K562 (cell line): ENCODE data around the gene PDCD11. TPM values are rescaled to one million over a fixed set of nuclear protein-coding genes. Genes with fewer than 3 reads are reported as not detected.

Experiments
- ATF7 ChIP-seq: fragments of 450-650 bp; IDR thresholded peaks from 2 replicates; pipeline ENCODE4 v1.7.1; 2014; ENCODE audit warnings: mild to moderate bottlenecking, moderate library complexity
- BCL6 ChIP-seq: fragments of 250-450 bp; sonication (Bioruptor Pico); IDR thresholded peaks from 2 replicates; pipeline ENCODE4 v1.4.0; 2020
- BCOR ChIP-seq: fragments of 450-650 bp; IDR thresholded peaks from 2 replicates; pipeline ENCODE4 v1.6.1; 2016
- BRD4 ChIP-seq: fragments of 200-600 bp; sonication (generic); IDR thresholded peaks from 2 replicates; pipeline ENCODE4 v1.6.1; 2017; ENCODE audit warnings: inconsistent platforms
- CBFA2T3 ChIP-seq: fragments of 450-650 bp; IDR thresholded peaks from 2 replicates; pipeline ENCODE4 v1.6.1; 2017
- EP400 ChIP-seq: fragments of 450-650 bp; IDR thresholded peaks from 2 replicates; pipeline ENCODE4 v1.6.1; 2017; ENCODE audit warnings: antibody characterized with exemption, mild to moderate bottlenecking, moderate library complexity
- HNRNPH1 ChIP-seq: fragments of 200-400 bp; formaldehyde crosslinking; optimal IDR thresholded peaks from 2 replicates; pipeline ENCODE3; 2017; ENCODE audit warnings: low read depth, mild to moderate bottlenecking, low read length, moderate library complexity
- KAT7 ChIP-seq: sonication (generic); formaldehyde crosslinking; IDR thresholded peaks from 2 replicates; pipeline ENCODE4 v1.8.0; 2022; ENCODE audit warnings: missing genetic modification reagents, mild to moderate bottlenecking, borderline replicate concordance
- MYNN ChIP-seq, 2 experiments: sonication (generic); formaldehyde crosslinking in 1 of 2; IDR thresholded peaks; 2 replicates each; pipeline versions ENCODE4 v1.5.0 to v1.6.1; 2016 to 2020; ENCODE audit warnings: antibody characterized with exemption in 1 of 2, missing genetic modification reagents in 1 of 2
- PHF21A ChIP-seq: fragments of 450-650 bp; IDR thresholded peaks from 2 replicates; pipeline ENCODE4 v1.6.1; 2017; ENCODE audit warnings: low read depth, borderline replicate concordance
- SAP30 ChIP-seq: fragments of 200-600 bp; sonication (generic); IDR thresholded peaks from 2 replicates; pipeline ENCODE4 v1.6.1; 2012; ENCODE audit warnings: borderline replicate concordance, low read depth, mild to moderate bottlenecking, moderate library complexity, low read length, control low read depth, inconsistent platforms; ENCODE audit not compliant: insufficient read depth, poor library complexity, severe bottlenecking
- SMARCA5 ChIP-seq: fragments of 450-650 bp; IDR thresholded peaks from 2 replicates; pipeline ENCODE4 v1.6.1; 2016
- TBP ChIP-seq: optimal IDR thresholded peaks from 2 replicates; pipeline ENCODE3; 2011; ENCODE audit warnings: low read depth, low read length, improper control_type of control experiment
- TFAM ChIP-seq: fragments of 250-450 bp; sonication (Bioruptor Pico); conservative IDR thresholded peaks from 2 replicates; pipeline ENCODE4 v1.5.0; 2021; ENCODE audit warnings: mild to moderate bottlenecking, moderate library complexity
- TSC22D4 ChIP-seq: fragments of 450-650 bp; IDR thresholded peaks from 2 replicates; pipeline ENCODE4 v1.6.1; 2016; ENCODE audit warnings: missing genetic modification characterization, missing biosample characterization, control low read depth
- U2AF2 ChIP-seq: fragments of 200-400 bp; formaldehyde crosslinking; optimal IDR thresholded peaks from 2 replicates; pipeline ENCODE3; 2017; ENCODE audit warnings: low read depth, mild to moderate bottlenecking, low read length
- ZNF444 ChIP-seq: fragments of 250-450 bp; sonication (Bioruptor Pico); IDR thresholded peaks from 2 replicates; pipeline ENCODE4 v1.4.0; 2020; ENCODE audit warnings: mild to moderate bottlenecking, moderate library complexity
- ZNF57 ChIP-seq: fragments of 450-650 bp; formaldehyde crosslinking; IDR thresholded peaks from 2 replicates; pipeline ENCODE4 v1.4.0; 2020; ENCODE audit warnings: mild to moderate bottlenecking, moderate library complexity
- polyA plus RNA-seq, 8 experiments: library from polyadenylated mRNA; depleted of rRNA in 4 of 8; stranded (reverse) in 5 of 8; unstranded in 3 of 8; fragments of >200 nt; fragmentation: Nextera tagmentation in 2 of 8; fragmentation: Illumina TruSeq in 1 of 8; extraction: Ambion mirVana in 2 of 8; extraction: Trizol in 1 of 8; gene quantifications; 2 replicates each; pipeline versions ENCODE4 v1.2.1 to v1.2.3, GENCODE V29; 2011 to 2014; ENCODE audit warnings: inconsistent platforms in 1 of 8, missing spikeins in 1 of 8
- total RNA-seq, 7 experiments: library from RNA; depleted of rRNA in 6 of 7; stranded (reverse); fragments of >200 nt in 6 of 7; fragmentation: Illumina TruSeq in 2 of 7; extraction: Trizol in 2 of 7; gene quantifications; 2 replicates each; pipeline versions ENCODE4 v1.2.1 to v1.2.3, GENCODE V29; 2011 to 2021; ENCODE audit warnings: low replicate concordance in 1 of 7
- TF ChIP-seq, protein P1 (sequence below): fragments of 450-650 bp; IDR thresholded peaks from 2 replicates; pipeline ENCODE4 v1.6.1; 2016; ENCODE audit warnings: missing biosample characterization, missing genetic modification characterization
- TF ChIP-seq, protein P2 (sequence below), 2 experiments: fragments of 450-650 bp; conservative IDR thresholded peaks; 2 replicates each; pipeline ENCODE4 v1.6.1; 2017; ENCODE audit warnings: mild to moderate bottlenecking in 2 of 2, moderate library complexity in 2 of 2
- TF ChIP-seq, protein P3 (sequence below): fragments of 250-450 bp; sonication (Bioruptor Pico); IDR thresholded peaks from 2 replicates; pipeline ENCODE4 v1.6.1; 2021; ENCODE audit warnings: mild to moderate bottlenecking
- TF ChIP-seq, protein P4 (sequence below), 2 experiments: fragments of 200-800 bp in 1 of 2; sonication (Bioruptor generic) in 1 of 2; sonication (generic) in 1 of 2; formaldehyde crosslinking in 1 of 2; IDR thresholded peaks in 1 of 2; conservative IDR thresholded peaks in 1 of 2; 2 replicates each; pipeline versions ENCODE4 v1.5.0 to v1.6.1; 2016 to 2020; ENCODE audit warnings: missing compliant biosample characterization in 1 of 2, missing genetic modification characterization in 1 of 2, missing genetic modification reagents in 1 of 2
- TF ChIP-seq, protein P5 (sequence below): fragments of 450-650 bp; formaldehyde crosslinking; conservative IDR thresholded peaks from 2 replicates; pipeline ENCODE4 v1.4.0; 2022; ENCODE audit warnings: mild to moderate bottlenecking, missing genetic modification characterization

PDCD11 gene
- total and polyA plus RNA-seq, 9 of the 15 experiments (the other 6 are each of a cell fraction or from before 2014, with no cell fraction given): 14.8 to 73.8 (median 50.0) TPM

DNA sequence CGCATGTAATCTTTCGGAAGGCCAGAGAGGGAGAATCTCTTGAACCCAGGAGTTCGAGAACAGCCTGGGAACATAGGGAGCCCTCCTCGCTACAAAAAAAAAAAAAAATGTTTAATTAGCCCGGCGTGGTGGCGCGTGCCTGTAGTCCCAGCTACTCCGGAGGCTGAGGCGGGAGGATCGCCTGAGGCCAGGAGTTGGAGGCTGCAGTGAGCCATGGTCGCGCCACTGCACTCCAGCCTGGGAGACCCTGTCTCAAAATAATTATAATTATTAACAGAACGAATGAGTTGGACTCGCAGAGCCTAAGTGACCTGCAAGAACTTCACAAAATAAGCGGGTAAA is 46.3 kb upstream of the PDCD11 start (continued):
- TF ChIP-seq U2AF2: no peak
- no peak for TF ChIP-seq HNRNPH1
- TF ChIP-seq TBP: no peak
- TF ChIP-seq MYNN (IDR thresholded peaks at IDR 0.05): no peak
- no peak for TF ChIP-seq MYNN (CRISPR knock-in tag; IDR thresholded peaks at IDR 0.05)
- TF ChIP-seq, protein P1, sequence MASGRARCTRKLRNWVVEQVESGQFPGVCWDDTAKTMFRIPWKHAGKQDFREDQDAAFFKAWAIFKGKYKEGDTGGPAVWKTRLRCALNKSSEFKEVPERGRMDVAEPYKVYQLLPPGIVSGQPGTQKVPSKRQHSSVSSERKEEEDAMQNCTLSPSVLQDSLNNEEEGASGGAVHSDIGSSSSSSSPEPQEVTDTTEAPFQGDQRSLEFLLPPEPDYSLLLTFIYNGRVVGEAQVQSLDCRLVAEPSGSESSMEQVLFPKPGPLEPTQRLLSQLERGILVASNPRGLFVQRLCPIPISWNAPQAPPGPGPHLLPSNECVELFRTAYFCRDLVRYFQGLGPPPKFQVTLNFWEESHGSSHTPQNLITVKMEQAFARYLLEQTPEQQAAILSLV (tag): no peak
- TF ChIP-seq ATF7: no peak
- no peak for TF ChIP-seq TSC22D4
- no peak for TF ChIP-seq PHF21A
- TF ChIP-seq BCL6 (CRISPR knock-in tag): no peak
- no peak for TF ChIP-seq TFAM (CRISPR knock-in tag)
- TF ChIP-seq, protein P2, sequence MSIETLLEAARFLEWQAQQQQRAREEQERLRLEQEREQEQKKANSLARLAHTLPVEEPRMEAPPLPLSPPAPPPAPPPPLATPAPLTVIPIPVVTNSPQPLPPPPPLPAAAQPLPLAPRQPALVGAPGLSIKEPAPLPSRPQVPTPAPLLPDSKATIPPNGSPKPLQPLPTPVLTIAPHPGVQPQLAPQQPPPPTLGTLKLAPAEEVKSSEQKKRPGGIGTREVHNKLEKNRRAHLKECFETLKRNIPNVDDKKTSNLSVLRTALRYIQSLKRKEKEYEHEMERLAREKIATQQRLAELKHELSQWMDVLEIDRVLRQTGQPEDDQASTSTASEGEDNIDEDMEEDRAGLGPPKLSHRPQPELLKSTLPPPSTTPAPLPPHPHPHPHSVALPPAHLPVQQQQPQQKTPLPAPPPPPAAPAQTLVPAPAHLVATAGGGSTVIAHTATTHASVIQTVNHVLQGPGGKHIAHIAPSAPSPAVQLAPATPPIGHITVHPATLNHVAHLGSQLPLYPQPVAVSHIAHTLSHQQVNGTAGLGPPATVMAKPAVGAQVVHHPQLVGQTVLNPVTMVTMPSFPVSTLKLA (conservative IDR thresholded peaks at IDR 0.05): no peak
- TF ChIP-seq CBFA2T3: no peak
- 0 out of 2 replicates have a peak, but pooled peaks have one; percentile 37 for TF ChIP-seq SMARCA5
- TF ChIP-seq ZNF57 (CRISPR knock-in tag): no peak
- no peak for TF ChIP-seq BRD4
- TF ChIP-seq KAT7 (CRISPR knock-in tag): no peak
- TF ChIP-seq, protein P3, sequence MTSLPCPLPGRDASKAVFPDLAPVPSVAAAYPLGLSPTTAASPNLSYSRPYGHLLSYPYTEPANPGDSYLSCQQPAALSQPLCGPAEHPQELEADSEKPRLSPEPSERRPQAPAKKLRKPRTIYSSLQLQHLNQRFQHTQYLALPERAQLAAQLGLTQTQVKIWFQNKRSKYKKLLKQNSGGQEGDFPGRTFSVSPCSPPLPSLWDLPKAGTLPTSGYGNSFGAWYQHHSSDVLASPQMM: no peak
- TF ChIP-seq SAP30: peak; percentile 22
- TF ChIP-seq, protein P4, sequence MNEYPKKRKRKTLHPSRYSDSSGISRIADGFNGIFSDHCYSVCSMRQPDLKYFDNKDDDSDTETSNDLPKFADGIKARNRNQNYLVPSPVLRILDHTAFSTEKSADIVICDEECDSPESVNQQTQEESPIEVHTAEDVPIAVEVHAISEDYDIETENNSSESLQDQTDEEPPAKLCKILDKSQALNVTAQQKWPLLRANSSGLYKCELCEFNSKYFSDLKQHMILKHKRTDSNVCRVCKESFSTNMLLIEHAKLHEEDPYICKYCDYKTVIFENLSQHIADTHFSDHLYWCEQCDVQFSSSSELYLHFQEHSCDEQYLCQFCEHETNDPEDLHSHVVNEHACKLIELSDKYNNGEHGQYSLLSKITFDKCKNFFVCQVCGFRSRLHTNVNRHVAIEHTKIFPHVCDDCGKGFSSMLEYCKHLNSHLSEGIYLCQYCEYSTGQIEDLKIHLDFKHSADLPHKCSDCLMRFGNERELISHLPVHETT (CRISPR knock-in tag; conservative IDR thresholded peaks at IDR 0.05 in 1 of 2, IDR thresholded peaks at IDR 0.05 in 1 of 2): no peak
- TF ChIP-seq, protein P5, sequence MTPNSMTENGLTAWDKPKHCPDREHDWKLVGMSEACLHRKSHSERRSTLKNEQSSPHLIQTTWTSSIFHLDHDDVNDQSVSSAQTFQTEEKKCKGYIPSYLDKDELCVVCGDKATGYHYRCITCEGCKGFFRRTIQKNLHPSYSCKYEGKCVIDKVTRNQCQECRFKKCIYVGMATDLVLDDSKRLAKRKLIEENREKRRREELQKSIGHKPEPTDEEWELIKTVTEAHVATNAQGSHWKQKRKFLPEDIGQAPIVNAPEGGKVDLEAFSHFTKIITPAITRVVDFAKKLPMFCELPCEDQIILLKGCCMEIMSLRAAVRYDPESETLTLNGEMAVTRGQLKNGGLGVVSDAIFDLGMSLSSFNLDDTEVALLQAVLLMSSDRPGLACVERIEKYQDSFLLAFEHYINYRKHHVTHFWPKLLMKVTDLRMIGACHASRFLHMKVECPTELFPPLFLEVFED (CRISPR knock-in tag): no peak
- 0 out of 2 replicates have a peak, but pooled peaks have one; percentile 20 for TF ChIP-seq EP400
- TF ChIP-seq ZNF444 (CRISPR knock-in tag): no peak
- peak; percentile 78; the same call in 1 of the 2 replicates for TF ChIP-seq BCOR
- TF ChIP-seq, all 486 proteins: peak for 7
